ENCODE results near the gene PEBP1.

DNA sequence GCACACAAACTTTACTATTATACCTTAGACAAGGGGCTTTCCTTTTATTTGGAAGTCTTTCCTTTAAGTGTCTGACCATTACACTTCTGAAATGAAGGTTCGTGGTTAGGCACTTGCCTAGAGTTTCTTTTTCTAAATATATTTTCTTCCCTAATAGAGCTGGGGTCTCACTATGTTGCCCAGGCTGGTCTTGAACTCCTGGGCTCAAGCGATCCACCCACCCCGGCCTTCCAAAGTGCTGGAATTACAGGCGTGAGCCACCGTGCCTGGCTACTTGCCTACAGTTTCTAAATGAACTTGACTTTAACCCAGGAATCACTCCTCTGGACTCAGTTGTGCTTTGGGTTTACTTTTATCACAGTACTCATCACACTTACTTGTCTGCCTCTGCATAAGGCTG lies 57.6 kb downstream of the PEBP1 start:
- TF ChIP-seq GATA2 (IDR thresholded peaks at IDR 0.05; ENCODE audit: low read depth, low read length) (no peak), GATA3 (IDR thresholded peaks at IDR 0.05; ENCODE audit: low read depth, low read length) (no peak)
